Esophagus (tissue), 2 donors: ENCODE measurements around the gene FCHSD2. TPM values are rescaled to one million over a fixed set of nuclear protein-coding genes. Genes with fewer than 3 reads are reported as not detected.

ENCODE experiments used
- H3K27ac ChIP-seq, 2 donors: one replicate each; pipeline ENCODE4 v1.5.1; 2013; ENCODE audit warnings: low read depth in 2 of 2, mild to moderate bottlenecking in 2 of 2, inconsistent platforms in 1 of 2, low read length in 1 of 2, moderate library complexity in 1 of 2
- H3K27me3 ChIP-seq, 2 donors: one replicate each; pipeline ENCODE4 v1.6.1; 2013; ENCODE audit warnings: low read length in 2 of 2, control low read depth in 1 of 2, mild to moderate bottlenecking in 1 of 2; ENCODE audit not compliant: insufficient read depth in 2 of 2, control insufficient read depth in 1 of 2
- H3K36me3 ChIP-seq, 2 donors: one replicate each; pipeline ENCODE4 v1.6.1; 2013; ENCODE audit warnings: low read length in 1 of 2; ENCODE audit not compliant: control insufficient read depth in 2 of 2, insufficient read depth in 2 of 2
- H3K4me1 ChIP-seq, 2 donors: one replicate each; pipeline ENCODE4 v1.6.1; 2013; ENCODE audit warnings: low read length in 1 of 2; ENCODE audit not compliant: control insufficient read depth in 2 of 2, insufficient read depth in 2 of 2
- H3K4me3 ChIP-seq, 2 donors: one replicate each; pipeline ENCODE4 v1.5.1; 2013; ENCODE audit warnings: low read length in 2 of 2, mild to moderate bottlenecking in 2 of 2, low read depth in 1 of 2, moderate library complexity in 1 of 2
- H3K9me3 ChIP-seq, 2 donors: one replicate each; pipeline ENCODE4 v1.6.1; 2013; ENCODE audit warnings: mild to moderate bottlenecking in 2 of 2, low read depth in 1 of 2, low read length in 1 of 2, moderate library complexity in 1 of 2; ENCODE audit not compliant: control insufficient read depth in 2 of 2, insufficient read depth in 1 of 2
- WGBS, 2 donors: extraction: QIAGEN DNeasy Blood & Tissue Kit; methylation state at CpG; one replicate each; pipeline ENCODE4 v1.1.7; 2013; 5-methylcytosine and 5-hydroxymethylcytosine counted together
- polyA plus RNA-seq, 2 donors: library from polyadenylated mRNA; stranded (reverse); fragments of 200-250 nt; gene quantifications; one replicate each; pipeline ENCODE4 v1.2.3, GENCODE V29; 2013
- donor health status: healthy with polysubstance abuse.
- donor health status: Bipolar disorder and iron deficiency.

FCHSD2 gene
- polyA plus RNA-seq, 2 donors = 3.7 to 4.7 TPM

DNA sequence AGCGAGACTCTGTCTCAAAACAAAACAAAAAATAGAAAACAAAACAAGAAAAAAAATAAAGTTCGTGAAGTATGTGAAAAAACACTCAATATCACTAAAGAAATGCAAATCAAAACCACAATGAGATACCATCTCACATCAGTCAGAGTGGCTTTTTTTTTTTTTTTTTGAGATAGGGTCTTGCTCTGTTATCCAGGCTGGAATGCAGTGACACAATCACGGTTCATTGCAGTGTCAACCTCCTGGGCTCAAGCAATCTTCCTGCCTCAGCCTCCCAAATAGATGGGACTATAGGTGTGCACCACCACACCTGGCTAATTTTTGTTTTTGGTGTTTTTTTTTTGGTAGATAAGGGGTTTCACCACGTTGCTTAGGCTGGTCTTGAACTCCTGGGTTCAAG is 290.4 kb downstream of the FCHSD2 start:
- H3K9me3 ChIP-seq = no peaks in the 10 kb centered on the region
- WGBS, 2 donors = 86 to 88% methylated on average over 4 of the region's 4 CpGs
- H3K27ac ChIP-seq = no peak overlapping the region
- H3K27me3 ChIP-seq = no peaks in the 10 kb centered on the region
- no peaks in the 10 kb centered on the region for H3K36me3 ChIP-seq
- no peak overlapping the region for H3K4me3 ChIP-seq
- no peaks in the 10 kb centered on the region for H3K4me1 ChIP-seq

DNA sequence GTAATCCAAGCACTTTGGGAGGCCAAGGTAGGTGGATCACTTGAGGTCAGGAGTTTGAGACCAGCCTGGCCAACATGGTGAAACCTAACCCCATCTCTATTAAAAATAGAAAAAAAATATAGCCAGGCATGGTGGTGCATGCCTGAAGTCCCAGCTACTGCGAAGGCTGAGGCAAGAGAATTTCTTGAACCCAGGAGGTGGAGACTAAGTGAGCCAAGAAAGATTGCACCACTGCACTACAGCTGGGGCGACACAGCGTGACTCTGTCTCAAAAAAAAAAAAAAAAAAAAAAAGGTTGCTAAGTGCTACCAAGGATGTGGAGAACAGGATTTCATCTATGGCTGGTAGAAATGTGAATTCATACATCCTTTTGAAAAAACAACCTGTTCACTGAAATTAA is 291.3 kb downstream of the FCHSD2 start:
- Histone ChIP-seq H3K36me3 (no peaks in the 10 kb centered on the region), H3K9me3 (no peaks in the 10 kb centered on the region), H3K27me3 (no peaks in the 10 kb centered on the region), H3K27ac (no peak overlapping the region), H3K4me1 (no peaks in the 10 kb centered on the region), H3K4me3 (no peak overlapping the region)
- 94 to 95% methylated on average over 3 of the region's 3 CpGs for WGBS, 2 donors

DNA sequence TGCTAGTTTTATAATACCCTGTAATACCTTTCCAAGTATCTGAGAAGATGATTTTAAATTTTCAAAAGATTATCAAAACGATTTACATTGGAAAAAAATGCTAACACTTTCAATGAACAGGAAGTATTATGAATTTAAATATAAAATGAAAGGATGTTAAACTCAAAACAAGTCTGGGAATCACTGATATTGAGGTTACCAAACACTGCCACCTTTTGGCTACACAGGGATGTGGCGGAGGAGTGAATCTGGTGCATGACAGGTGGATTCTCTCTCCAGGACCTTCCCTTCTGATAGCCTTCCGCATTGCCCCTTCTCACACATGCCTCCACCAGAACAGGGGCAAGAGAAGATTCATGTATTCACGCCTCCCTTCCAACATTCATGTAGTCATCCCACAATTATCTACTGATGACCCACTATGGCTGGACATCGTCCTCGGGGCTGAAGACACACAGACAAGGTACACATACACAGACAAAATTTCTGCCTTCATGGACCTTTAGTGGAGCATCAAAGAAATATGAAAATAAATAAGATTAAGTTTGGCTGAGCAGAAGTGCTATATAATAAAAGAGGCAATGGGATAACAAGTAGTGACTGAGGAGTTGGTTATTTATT is 293.2 kb downstream of the FCHSD2 start:
- Histone ChIP-seq H3K4me3 (no peak overlapping the region), H3K27ac (no peak overlapping the region), H3K36me3 (no peaks in the 10 kb centered on the region), H3K27me3 (no peaks in the 10 kb centered on the region), H3K4me1 (no peaks in the 10 kb centered on the region), H3K9me3 (no peaks in the 10 kb centered on the region)
- 74 to 81% methylated on average over 6 of the region's 6 CpGs for WGBS, 2 donors

DNA sequence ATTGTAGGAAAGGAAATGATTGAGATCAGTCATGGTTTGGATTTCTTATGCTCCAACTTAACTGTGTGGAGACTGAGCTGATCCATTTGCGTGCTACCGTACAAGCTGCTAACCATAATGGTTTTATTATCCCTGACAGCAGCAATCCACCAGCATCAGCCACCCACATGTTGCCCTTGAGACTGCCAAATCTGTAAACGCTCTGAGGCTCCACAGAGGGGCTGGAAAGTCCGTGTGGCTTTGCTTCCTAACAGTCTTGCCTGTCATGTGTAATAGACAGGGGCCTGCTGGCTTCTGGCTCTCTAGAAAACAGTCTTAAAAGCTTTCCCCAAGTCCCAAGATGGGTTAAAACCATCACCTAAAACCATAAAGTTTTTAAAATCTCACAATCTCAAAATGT is 297.8 kb downstream of the FCHSD2 start:
- peaks cover 0 to 8% of the 10 kb centered on the region in 2 donors for H3K36me3 ChIP-seq
- WGBS, 2 donors = 73 to 77% methylated on average over 4 of the region's 4 CpGs
- no peak overlapping the region for H3K27ac ChIP-seq
- no peak overlapping the region for H3K4me3 ChIP-seq
- H3K4me1 ChIP-seq = no peaks in the 10 kb centered on the region
- no peaks in the 10 kb centered on the region for H3K27me3 ChIP-seq
- no peaks in the 10 kb centered on the region for H3K9me3 ChIP-seq

DNA sequence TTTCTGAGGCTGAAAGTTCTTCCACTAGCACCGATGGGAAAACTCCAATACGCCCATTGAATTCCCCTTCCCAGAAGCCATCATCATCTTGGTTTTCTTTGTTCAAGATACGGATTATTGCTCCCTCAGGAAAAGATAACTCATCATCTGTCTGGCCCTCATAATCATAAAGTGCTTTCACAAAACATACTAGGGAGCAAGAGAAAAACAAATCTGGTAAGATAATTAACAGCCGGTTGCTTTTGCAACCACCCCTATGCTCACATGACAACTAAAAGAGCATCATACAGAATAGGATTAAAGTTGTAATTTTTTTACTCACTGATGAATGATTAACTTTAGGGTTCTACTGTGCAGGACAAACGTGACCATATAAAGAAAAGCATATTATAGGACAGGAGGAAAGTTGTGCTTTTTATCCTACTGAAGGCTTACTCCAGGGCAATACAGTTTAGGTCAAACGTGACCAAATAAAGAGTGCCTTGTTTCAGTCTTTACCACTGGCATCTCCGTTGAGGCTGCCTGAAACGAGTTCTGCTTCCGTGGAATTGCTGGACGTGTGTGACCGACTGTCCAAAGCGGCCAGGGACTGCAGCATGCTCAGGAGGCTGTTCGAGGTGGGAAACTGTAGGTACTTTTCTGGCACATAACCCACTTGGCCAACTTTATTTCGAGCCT is 299.3 kb downstream of the FCHSD2 start:
- Histone ChIP-seq H3K9me3 (no peaks in the 10 kb centered on the region), H3K4me1 (peaks cover 0 to 2% of the 10 kb centered on the region in 2 donors), H3K27me3 (no peaks in the 10 kb centered on the region), H3K27ac (no peak overlapping the region), H3K4me3 (no peak overlapping the region), H3K36me3 (peaks cover 0 to 8% of the 10 kb centered on the region in 2 donors)
- 85 to 87% methylated on average over 14 of the region's 14 CpGs for WGBS, 2 donors

DNA sequence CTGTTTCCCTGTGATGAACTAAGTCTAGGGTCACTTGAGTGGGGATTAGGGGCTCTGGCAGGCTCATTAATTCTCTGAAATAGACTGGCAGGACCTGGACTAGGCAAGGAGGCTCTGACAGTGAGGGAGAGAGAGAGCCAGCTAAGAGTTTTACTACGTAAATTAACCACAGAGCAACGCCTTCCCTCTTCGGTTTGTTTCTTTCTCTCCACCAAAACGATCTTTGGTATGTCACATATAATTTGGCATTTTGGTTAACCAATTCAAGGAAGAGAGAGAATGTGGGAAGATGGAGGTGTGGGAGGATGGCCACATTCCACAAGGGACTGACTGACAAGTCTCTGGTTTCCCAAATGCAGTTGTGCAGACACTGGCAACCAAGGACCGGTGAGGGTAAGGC is 300.0 kb downstream of the FCHSD2 start:
- 81 to 83% methylated on average over 5 of the region's 5 CpGs for WGBS, 2 donors
- H3K9me3 ChIP-seq = no peaks in the 10 kb centered on the region
- H3K27me3 ChIP-seq = no peaks in the 10 kb centered on the region
- H3K4me3 ChIP-seq = no peak overlapping the region
- peaks cover 0 to 12% of the 10 kb centered on the region in 2 donors for H3K36me3 ChIP-seq
- H3K27ac ChIP-seq = no peak overlapping the region
- peaks cover 0 to 2% of the 10 kb centered on the region in 2 donors for H3K4me1 ChIP-seq

DNA sequence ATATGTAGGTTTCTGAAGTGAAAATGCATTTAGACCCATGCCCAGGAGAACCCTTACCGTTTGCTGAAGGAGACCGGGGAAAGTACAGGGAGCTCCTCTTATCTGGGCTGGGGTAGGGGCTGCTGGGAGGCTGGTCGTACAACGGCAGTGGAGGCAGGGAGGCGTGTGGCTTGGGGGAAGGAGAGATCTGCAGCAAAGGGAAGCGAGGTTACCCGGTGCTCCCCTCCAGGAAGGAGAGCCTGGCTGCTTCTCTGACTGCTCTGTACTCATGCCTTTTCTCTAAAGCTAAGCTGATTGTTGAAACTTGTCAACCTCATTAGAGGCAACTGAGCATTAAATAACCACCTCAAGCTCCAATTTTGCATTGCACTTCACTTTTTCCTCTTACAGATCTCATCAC is 300.7 kb downstream of the FCHSD2 start:
- WGBS, 2 donors = 90 to 92% methylated on average over 7 of the region's 7 CpGs
- Histone ChIP-seq H3K36me3 (peaks cover 0 to 12% of the 10 kb centered on the region in 2 donors), H3K9me3 (no peaks in the 10 kb centered on the region)

DNA sequence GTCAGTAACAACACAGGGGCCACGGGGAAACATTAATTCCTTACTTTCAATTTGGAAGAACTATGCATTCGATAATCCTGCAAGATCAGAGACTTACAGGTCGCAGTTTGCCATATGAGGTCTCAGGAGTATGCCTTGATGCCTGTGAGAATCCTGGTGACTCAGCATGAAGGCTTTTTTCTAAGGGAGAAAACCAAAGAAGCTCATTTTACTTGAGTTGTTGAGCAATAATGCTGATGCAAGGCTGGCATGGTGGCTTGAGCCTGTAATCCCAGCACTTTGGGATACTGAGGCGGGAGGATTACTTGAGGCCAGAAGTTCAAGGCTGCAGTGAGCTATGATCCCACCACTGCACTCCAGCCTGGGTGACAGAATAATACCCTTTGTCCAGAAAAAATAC is 301.3 kb downstream of the FCHSD2 start:
- Histone ChIP-seq H3K4me1 (peaks cover 0 to 2% of the 10 kb centered on the region in 2 donors), H3K27ac (no peak overlapping the region), H3K36me3 (peaks cover 0 to 12% of the 10 kb centered on the region in 2 donors), H3K9me3 (no peaks in the 10 kb centered on the region), H3K4me3 (no peak overlapping the region), H3K27me3 (no peaks in the 10 kb centered on the region)
- WGBS, 2 donors = 94% methylated on average over 4 of the region's 4 CpGs

More for the DNA sequence above, 300.7 kb downstream of the FCHSD2 start:
- no peak overlapping the region for H3K27ac ChIP-seq
- no peak overlapping the region for H3K4me3 ChIP-seq
- H3K4me1 ChIP-seq = peaks cover 0 to 2% of the 10 kb centered on the region in 2 donors
- H3K27me3 ChIP-seq = no peaks in the 10 kb centered on the region

DNA sequence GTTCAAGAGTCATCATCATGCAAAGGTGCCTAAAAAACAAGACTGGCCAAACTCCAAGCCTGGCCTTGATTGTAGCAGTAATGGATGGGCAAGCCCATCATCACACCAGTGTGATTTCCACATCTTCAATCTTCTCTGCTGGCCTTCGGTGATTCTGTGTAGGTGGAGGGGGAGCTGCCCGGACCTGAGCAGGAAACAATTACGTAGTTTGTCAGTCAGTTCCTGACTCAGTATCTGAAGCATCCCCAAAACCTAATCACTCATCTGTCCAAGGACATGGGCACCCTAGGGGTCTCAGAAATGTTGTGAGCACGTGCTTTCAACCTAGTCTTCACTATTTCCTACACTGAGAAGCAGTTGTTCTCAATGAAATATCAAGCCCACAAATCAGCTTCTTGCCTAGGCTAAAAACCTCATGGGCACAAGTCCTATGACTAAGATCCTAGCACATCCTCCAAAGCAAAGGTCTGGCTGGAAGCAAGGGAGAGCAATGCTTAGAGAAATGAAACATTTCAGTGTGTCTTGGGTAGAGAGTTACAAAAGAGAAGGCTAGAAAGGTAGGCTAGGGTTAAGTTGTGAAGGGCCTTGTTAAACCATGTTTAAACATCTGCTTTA is 303.3 kb downstream of the FCHSD2 start:
- H3K36me3 ChIP-seq = peaks cover 0 to 14% of the 10 kb centered on the region in 2 donors
- no peak overlapping the region for H3K4me3 ChIP-seq
- H3K27me3 ChIP-seq = no peaks in the 10 kb centered on the region
- WGBS, 2 donors = 54 to 70% methylated on average over 4 of the region's 4 CpGs
- H3K9me3 ChIP-seq = no peaks in the 10 kb centered on the region
- H3K4me1 ChIP-seq = peaks cover 0 to 2% of the 10 kb centered on the region in 2 donors
- H3K27ac ChIP-seq = no peak overlapping the region
